Measurements from ENCODE around the gene LY6G6D. TPM values are rescaled to one million over a fixed set of nuclear protein-coding genes. Genes with fewer than 3 reads are reported as not detected.

The LY6G6D gene
- total RNA-seq, 1 experiment from 2014 or later: not detected

DNA sequence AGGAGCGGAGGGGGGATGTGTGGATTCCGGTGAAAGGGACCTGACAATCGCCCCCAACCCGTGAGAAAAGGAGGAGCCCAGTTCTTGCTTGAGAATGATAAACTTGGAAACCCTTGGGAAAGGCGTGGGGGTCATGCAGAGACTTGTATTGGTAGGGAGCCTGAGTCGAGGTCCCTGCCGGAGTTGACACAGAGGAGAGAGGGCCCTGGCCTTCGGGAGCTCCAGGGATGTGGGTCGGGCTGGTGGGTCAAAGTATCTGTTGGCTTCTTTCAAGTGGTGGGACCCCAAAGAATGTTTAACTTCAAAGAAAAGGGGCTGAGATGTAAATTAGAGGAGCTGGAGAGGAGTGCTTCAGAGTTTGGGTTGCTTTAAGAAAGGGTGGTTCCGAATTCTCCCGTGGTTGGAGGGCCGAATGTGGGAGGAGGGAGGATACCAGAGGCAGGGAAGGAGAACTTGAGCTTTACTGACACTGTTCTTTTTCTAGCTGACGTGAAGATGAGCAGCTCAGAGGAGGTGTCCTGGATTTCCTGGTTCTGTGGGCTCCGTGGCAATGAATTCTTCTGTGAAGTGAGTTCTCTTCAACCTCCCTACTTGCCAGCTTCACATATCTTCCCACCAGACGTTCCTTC lies 48.7 kb upstream of the LY6G6D start:
- peak overlapping the region; percentile 90 for H3K4me3 ChIP-seq (ENCODE audit: low read depth, low read length)
- H3K4me3 Mint-ChIP-seq (ENCODE audit: unreplicated experiment): peak overlapping the region; percentile 86
- intact Hi-C loops (cut with micrococcal nuclease; ENCODE audit: unreplicated experiment): loop anchor here (5.0 kb wide), 3 partner anchors 71 to 161 kb away; partner anchors contain the start of genes ATP6V1G2, CLIC1, HSPA1B and NFKBIL1
- CTCF ChIA-PET: interaction anchor here (0.7 to 1.0 kb wide), 3 partner anchors 15 to 89 kb away, joined by 3 to 7 read pairs (median 3); partner anchors contain the start of gene LY6G5C
- peaks cover 17% of the 10 kb centered on the region for H3K4me1 ChIP-seq
- H3K9me3 Mint-ChIP-seq (ENCODE audit: unreplicated experiment): no peaks in the 10 kb centered on the region
- no peaks in the 10 kb centered on the region for H3K27me3 ChIP-seq (replicated peaks; ENCODE audit: control insufficient read depth, insufficient read depth, low read length)
- TF ChIP-seq, protein P1, sequence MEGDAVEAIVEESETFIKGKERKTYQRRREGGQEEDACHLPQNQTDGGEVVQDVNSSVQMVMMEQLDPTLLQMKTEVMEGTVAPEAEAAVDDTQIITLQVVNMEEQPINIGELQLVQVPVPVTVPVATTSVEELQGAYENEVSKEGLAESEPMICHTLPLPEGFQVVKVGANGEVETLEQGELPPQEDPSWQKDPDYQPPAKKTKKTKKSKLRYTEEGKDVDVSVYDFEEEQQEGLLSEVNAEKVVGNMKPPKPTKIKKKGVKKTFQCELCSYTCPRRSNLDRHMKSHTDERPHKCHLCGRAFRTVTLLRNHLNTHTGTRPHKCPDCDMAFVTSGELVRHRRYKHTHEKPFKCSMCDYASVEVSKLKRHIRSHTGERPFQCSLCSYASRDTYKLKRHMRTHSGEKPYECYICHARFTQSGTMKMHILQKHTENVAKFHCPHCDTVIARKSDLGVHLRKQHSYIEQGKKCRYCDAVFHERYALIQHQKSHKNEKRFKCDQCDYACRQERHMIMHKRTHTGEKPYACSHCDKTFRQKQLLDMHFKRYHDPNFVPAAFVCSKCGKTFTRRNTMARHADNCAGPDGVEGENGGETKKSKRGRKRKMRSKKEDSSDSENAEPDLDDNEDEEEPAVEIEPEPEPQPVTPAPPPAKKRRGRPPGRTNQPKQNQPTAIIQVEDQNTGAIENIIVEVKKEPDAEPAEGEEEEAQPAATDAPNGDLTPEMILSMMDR (IDR thresholded peaks at IDR 0.05; ENCODE audit: insufficient read depth in 1 of 2, low read depth in 1 of 2, low read length in 1 of 2, severe bottlenecking in 1 of 2, unreplicated experiment in 1 of 2): no peak
- H3K36me3 Mint-ChIP-seq (ENCODE audit: insufficient read depth, unreplicated experiment): peaks cover 94% of the 10 kb centered on the region
- POLR2A ChIA-PET: no interaction called here
- H3K9me3 ChIP-seq: no peaks in the 10 kb centered on the region
- no TSS peak for BruUV-seq (replicated peaks)
- no peaks in the 10 kb centered on the region for H3K27me3 Mint-ChIP-seq (ENCODE audit: insufficient read depth, unreplicated experiment)
- H3K27ac Mint-ChIP-seq (ENCODE audit: unreplicated experiment): peak overlapping the region; percentile 96
- peaks cover 4% of the 10 kb centered on the region for H3K36me3 ChIP-seq (ENCODE audit: control insufficient read depth, insufficient read depth, low read length)
- H3K4me1 Mint-ChIP-seq (ENCODE audit: low read depth, unreplicated experiment): peaks cover 25% of the 10 kb centered on the region
- no peak for DNase-seq

DNA sequence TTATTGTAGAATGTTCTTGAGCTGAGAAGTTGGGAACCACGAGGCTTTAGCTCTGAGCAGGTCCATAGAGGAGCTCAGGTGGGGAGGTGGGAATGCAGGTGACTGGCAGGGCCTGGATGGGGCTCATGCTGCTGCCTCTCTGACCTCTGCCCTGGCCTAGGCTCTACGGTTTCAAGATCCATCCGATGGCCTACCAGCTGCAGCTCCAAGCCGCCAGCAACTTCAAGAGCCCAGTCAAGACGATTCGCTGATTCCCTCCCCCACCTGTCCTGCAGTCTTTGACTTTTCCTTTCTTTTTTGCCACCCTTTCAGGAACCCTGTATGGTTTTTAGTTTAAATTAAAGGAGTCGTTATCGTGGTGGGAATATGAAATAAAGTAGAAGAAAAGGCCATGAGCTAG lies 45.5 kb upstream of the LY6G6D start, which contains the start of gene LY6G5B:
LY6G5B (plus strand) TSS at position 301 of the 400 bp plus-strand sequence. CDS start 975 bp downstream, outside the sequence.
- ChIA-PET CTCF (interaction anchor here (1.4 kb wide), 1 partner anchor 34 kb away, joined by 3 read pairs; the partner anchor contains the start of gene ABHD16A), POLR2A (interaction anchor here (0.6 to 1.3 kb wide), 3 partner anchors 9 to 122 kb away, joined by 4 to 5 read pairs (median 5); partner anchors contain the start of genes C6orf47 and NFKBIL1)
- Mint-ChIP-seq H3K4me3 (ENCODE audit: unreplicated experiment) (no peak within 1 kb of the TSS), H3K27ac (ENCODE audit: unreplicated experiment) (no peak within 1 kb of the TSS), H3K9me3 (ENCODE audit: unreplicated experiment) (no peaks in the 10 kb centered on the region), H3K36me3 (ENCODE audit: insufficient read depth, unreplicated experiment) (peaks cover 85% of the 10 kb centered on the region), H3K4me1 (ENCODE audit: low read depth, unreplicated experiment) (peaks cover 13% of the 10 kb centered on the region), H3K27me3 (ENCODE audit: insufficient read depth, unreplicated experiment) (no peaks in the 10 kb centered on the region)
- Histone ChIP-seq H3K27me3 (replicated peaks; ENCODE audit: control insufficient read depth, insufficient read depth, low read length) (no peaks in the 10 kb centered on the region), H3K4me3 (ENCODE audit: low read depth, low read length) (no peak within 1 kb of the TSS), H3K4me1 (peaks cover 6% of the 10 kb centered on the region; the same call in 1 of the 2 replicates), H3K9me3 (no peaks in the 10 kb centered on the region), H3K36me3 (ENCODE audit: control insufficient read depth, insufficient read depth, low read length) (peaks cover 2% of the 10 kb centered on the region; the same call in 1 of the 2 replicates)
- no peak for DNase-seq
- no TSS peak for BruUV-seq (replicated peaks)
- TF ChIP-seq, protein P1 (IDR thresholded peaks at IDR 0.05; ENCODE audit: insufficient read depth in 1 of 2, low read depth in 1 of 2, low read length in 1 of 2, severe bottlenecking in 1 of 2, unreplicated experiment in 1 of 2): no peak
- intact Hi-C loops (cut with micrococcal nuclease; ENCODE audit: unreplicated experiment): loop anchor here (5.0 kb wide), 3 partner anchors 68 to 158 kb away; partner anchors contain the start of genes ATP6V1G2, CLIC1, HSPA1B and NFKBIL1

DNA sequence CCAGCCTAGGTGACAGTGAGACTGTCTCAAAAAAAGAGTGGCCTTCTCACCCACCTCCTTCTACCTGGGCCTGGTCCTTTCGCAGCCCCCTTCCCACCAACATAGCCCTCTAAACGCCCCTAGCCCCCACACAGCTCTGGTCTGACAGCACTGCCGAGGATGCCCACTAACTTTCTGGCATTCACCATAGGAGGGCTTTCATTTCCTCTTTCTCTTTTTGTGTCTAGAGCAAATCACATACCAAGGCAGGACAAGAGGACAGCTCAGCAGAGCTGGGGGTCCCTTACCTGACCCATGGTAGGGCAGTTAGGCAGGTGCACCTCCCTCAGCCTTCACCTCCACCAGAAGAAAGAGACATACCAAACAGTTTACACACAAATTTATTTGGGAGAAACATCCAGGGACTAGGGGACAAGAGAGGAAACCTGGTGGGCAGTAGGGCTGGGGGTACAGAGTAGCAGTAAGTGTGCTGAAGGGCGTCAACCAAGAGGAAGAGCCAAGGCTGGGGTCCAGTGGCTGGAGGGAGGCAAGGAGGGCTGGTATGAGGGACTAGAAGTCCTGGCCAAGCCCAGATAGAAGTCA lies 38.7 kb upstream of the LY6G6D start:
- Mint-ChIP-seq H3K36me3 (ENCODE audit: insufficient read depth, unreplicated experiment) (peaks cover 29% of the 10 kb centered on the region), H3K27ac (ENCODE audit: unreplicated experiment) (peak overlapping the region; percentile 63), H3K4me1 (ENCODE audit: low read depth, unreplicated experiment) (peaks cover 10% of the 10 kb centered on the region), H3K9me3 (ENCODE audit: unreplicated experiment) (no peaks in the 10 kb centered on the region), H3K27me3 (ENCODE audit: insufficient read depth, unreplicated experiment) (no peaks in the 10 kb centered on the region), H3K4me3 (ENCODE audit: unreplicated experiment) (no peak overlapping the region)
- Histone ChIP-seq H3K9me3 (no peaks in the 10 kb centered on the region), H3K27me3 (replicated peaks; ENCODE audit: control insufficient read depth, insufficient read depth, low read length) (no peaks in the 10 kb centered on the region), H3K36me3 (ENCODE audit: control insufficient read depth, insufficient read depth, low read length) (no peaks in the 10 kb centered on the region; the same call in 1 of the 2 replicates), H3K4me1 (peaks cover 3% of the 10 kb centered on the region), H3K4me3 (ENCODE audit: low read depth, low read length) (no peak overlapping the region)
- POLR2A ChIA-PET: no interaction called here
- intact Hi-C loops (cut with micrococcal nuclease; ENCODE audit: unreplicated experiment): no loop called here
- TF ChIP-seq, protein P1 (IDR thresholded peaks at IDR 0.05; ENCODE audit: insufficient read depth in 1 of 2, low read depth in 1 of 2, low read length in 1 of 2, severe bottlenecking in 1 of 2, unreplicated experiment in 1 of 2): no peak
- CTCF ChIA-PET: no interaction called here
- DNase-seq: no peak
- no TSS peak for BruUV-seq (replicated peaks)

All from Caco-2 (cell line).